Tibial nerve (tissue), 4 donors: ENCODE measurements around the gene SYNJ2.

ENCODE experiments used
- CTCF ChIP-seq, 5 experiments: fragments of 200-600 bp in 3 of 5; fragments of 450-650 bp in 2 of 5; sonication (generic) in 3 of 5; IDR thresholded peaks; one replicate each; pipeline ENCODE4 v1.5.1; 2016 to 2019; ENCODE audit warnings: antibody characterized with exemption in 5 of 5, mild to moderate bottlenecking in 3 of 5, moderate library complexity in 2 of 5
- EP300 ChIP-seq, 2 donors: sonication (generic); formaldehyde crosslinking; IDR thresholded peaks; one replicate each; pipeline ENCODE4 v1.6.1; 2017; ENCODE audit warnings: antibody characterized with exemption in 2 of 2, mild to moderate bottlenecking in 1 of 2
- POLR2A ChIP-seq, 2 donors: fragments of 450-650 bp; IDR thresholded peaks; one replicate each; pipeline ENCODE4 v1.6.1; 2017; ENCODE audit warnings: antibody characterized with exemption in 2 of 2, mild to moderate bottlenecking in 2 of 2, moderate library complexity in 2 of 2

DNA sequence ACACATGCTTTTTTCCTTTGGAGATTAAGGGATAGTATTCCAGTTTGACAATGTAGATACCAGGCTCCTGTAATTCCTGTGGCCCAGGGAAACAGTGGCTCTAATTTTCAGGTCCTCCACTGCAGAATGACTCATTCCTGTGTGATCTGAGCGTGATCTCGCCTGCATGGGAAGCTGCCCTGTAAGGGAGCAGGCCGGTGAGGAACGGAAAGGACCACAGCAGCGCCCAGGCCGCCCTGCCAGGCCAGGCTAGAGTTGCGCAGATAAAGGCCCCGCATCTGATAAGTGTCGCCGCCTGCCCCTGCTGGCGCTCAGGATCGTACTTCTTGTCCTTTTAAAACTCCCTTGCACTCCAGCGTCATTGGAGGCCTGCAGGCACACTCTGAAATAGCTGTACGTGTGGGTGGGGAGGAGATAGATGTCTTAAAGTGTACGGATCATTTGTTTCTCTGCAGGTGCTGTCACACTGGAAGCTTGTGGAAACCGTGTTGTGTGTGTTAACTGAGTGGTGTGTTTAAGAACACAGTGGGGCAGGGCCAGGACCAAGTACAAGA, 60.7 kb downstream of the SYNJ2 start:
- TF ChIP-seq CTCF (IDR thresholded peaks at IDR 0.05): no peak
- peak in 1 of 2 donors; percentile 15 for TF ChIP-seq EP300 (IDR thresholded peaks at IDR 0.05)
- TF ChIP-seq POLR2A (IDR thresholded peaks at IDR 0.05): no peak
